NCI-H1436 (cell line): Measurements from ENCODE around the gene ACOD1.
"Not testable (repeated sequence)": the region's sequence is repeated elsewhere in the genome, so short reads cannot be mapped to it uniquely, and the experiment has no call there.

Experiments used
- DNase-seq: peaks from one replicate; lab custom pipeline; 2025; lab: John Stamatoyannopoulos, UW

The ACOD1 gene

DNA sequence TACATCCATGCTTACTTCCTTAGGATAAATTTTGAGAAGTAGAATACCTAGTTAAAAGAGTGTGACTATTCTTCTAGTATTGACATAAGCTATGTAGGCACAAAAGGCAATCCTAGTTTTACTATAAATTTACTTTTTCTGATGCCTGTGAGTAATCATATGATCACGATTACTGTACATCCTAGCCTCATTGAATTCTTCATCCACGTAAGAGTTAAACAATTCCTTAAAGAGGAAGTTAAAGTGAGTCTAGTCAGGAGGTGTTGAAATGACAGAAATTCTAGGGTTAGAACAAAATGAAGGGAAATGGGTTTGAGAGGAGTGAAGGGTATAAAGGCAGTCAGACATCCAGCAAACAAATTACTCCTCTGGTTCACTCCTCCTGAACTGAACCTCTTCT lies at the start of gene ACOD1:
TSS of gene ACOD1 (plus strand) at position 363 of the 400 bp plus-strand sequence. CDS start 48 bp downstream, outside the sequence.
- no peak for DNase-seq

- DNase-seq = not testable (repeated sequence)
These were observed 49.2 kb upstream of the ACOD1 start for GRCh38 chr13:76899066-76899465.

DNA sequence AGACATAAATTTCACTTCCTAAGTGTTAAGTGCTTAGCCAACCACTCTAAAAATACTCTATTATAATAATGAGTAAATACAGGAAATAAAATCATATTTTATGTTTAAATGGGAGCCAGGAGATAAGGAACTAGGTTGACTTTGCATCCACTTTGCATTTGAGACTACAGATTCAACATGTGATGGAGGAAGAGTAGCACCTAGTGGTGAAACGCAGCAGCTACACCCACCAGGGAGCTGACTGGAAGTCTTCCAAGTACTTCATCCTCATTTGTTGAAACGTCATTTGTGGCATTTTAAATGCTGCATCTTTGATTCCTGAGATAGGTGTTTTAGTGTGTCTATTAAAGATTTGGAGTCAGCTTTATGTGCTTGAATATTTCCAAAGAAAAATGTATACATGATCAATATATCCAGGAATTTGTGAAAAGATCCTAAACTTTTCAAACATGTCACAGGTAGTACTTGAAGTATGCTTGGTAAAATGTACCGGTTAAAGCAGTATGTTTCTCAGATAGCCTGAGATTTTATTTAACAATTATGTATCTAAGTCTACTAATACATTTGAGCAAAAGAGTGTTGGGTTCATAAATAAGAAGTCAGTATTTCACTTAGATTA lies 44.7 kb upstream of the ACOD1 start:
- DNase-seq = peak; percentile 49

- DNase-seq = no peak
These were observed 43.8 kb upstream of the ACOD1 start for GRCh38 chr13:76904507-76904906.

- DNase-seq = no peak
These were observed 35.8 kb upstream of the ACOD1 start for GRCh38 chr13:76912476-76912875.

DNA sequence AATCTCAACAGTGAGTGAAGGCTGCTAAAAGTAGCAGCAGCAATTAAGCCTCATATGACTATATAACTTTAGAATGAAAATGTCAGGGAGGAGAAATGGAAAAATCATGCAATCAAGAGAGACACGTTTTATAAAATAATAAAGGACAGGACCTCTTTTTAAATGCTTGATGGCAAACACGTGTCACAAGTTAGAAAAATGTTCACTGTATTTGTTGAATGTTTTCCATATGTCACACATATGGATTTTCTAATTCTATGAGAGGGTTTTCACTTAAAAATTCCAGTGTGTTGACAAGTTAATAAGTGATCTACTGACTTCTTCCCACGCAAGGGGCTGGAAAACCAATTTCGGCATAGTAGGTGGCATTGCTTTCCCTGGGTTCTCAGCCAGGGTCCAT lies 34.4 kb upstream of the ACOD1 start:
- DNase-seq = no peak

GRCh38 chr13:76917095-76917494 lies 31.2 kb upstream of the ACOD1 start:
- DNase-seq = no peak

- DNase-seq = not testable (repeated sequence)
These were observed 30.4 kb upstream of the ACOD1 start for GRCh38 chr13:76917755-76918481.

GRCh38 chr13:76921516-76921915 lies 26.8 kb upstream of the ACOD1 start:
- DNase-seq = no peak

GRCh38 chr13:76925115-76925514 lies 23.2 kb upstream of the ACOD1 start:
- no peak for DNase-seq

DNA sequence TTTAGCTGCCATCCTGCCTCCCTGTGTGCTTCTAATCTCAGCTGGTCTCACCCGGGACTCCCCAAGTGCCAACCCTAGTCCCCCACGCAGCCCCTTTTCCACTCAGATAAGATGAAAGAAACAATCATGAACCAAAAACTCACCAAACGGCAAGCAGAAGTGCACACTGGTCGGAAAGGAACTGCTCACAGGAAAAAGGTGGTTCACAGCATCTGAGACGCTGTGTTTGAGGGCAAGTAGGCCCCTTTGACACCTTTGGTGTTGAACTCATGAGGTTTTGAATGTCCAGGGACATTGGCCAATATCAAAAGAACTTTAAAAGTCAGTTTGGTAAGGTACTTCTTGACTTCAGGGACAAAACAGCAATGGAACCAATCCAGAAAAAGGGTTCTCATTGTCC lies 20.4 kb upstream of the ACOD1 start:
- DNase-seq = no peak

GRCh38 chr13:76928456-76928855 lies 19.9 kb upstream of the ACOD1 start:
- no peak for DNase-seq

GRCh38 chr13:76929320-76929719 lies 19.0 kb upstream of the ACOD1 start:
- no peak for DNase-seq

DNA sequence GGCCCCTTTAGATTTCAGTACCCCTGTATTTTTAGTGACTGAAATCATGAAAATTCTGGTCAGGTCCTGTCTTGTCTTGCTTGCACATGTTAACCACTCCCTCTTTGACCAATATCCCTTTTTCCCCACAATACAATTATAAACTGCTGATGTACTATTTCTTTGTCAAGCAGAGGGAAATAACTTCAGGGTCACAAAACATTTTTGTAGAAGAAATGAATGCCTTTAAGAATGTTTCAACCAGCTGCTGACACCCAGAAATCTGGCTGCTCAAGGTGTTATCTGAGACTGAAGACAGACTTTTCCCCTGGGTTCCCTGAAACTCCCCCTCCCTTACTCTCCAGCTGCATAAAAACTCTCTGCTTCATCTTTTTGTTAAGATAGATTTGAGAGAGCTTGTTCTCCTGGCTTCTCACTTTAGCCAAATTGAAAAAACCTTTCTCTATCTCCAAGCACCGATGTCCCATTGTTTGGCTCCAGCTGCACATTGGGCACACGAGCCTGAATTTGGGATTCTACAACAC lies 18.4 kb upstream of the ACOD1 start:
- DNase-seq = no peak

- no peak for DNase-seq
These were observed 16.2 kb upstream of the ACOD1 start for GRCh38 chr13:76932076-76932475.

DNA sequence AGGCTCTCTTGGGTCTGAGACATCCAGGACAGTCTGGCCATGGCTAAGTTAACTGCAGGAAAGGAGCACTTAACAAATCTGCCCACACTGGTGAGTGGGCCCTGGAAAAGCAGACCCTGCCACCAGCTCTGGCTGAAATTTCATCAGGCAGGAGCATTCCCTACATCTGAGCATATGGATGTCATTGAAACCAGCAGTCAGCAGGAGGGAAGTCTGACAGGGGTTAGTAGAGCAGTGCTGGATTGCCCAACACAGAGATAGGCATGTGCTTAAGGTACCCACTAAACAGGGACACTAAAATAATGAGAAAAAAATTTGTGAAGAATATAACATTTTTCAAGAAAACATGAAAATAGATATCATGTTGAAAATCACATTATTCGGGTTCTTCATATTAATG lies 13.6 kb upstream of the ACOD1 start:
- no peak for DNase-seq

DNA sequence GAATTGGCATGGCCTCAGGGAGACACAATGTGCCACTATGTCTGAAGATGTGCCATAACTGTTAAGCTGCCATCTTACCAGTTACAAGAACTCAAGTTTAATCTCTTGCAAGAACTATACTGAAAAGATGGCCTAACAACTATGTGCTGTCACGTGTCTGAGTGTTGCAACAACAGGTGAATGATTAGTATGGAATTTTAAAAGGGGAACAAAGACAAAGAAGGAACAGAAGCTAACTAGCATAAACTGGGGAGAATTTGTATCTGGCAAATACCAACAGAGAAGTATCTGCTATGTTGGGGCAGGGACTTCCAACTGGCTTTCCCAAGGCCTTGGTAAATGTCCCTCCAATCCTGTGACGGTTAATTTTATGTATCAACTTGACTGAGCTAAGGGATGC lies 11.5 kb upstream of the ACOD1 start:
- no peak for DNase-seq

DNA sequence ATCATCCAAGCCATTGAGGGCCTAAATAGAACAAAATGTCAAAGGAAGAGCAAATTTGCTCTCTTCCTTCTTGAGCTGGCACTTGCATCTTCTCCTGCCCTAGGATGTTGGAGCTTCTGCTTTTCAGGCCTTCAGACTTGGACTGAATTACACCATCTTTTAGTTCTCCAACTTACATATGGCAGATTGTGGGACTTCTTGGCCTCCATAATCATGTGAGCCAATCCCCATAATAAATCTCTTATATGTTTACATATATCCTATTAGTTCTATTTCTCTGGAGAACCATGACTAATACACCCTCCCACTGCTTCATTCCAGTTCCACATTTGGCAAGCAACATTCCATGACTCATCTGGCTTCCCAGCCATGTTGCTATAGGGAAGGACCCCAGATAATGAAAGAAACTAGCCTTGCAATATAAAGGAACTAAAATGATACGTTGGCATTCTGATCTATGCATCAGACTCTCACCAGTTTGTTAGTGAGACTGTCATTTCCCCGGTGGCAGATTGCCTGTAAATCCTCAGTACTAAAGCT lies 11.0 kb upstream of the ACOD1 start:
- no peak for DNase-seq

DNA sequence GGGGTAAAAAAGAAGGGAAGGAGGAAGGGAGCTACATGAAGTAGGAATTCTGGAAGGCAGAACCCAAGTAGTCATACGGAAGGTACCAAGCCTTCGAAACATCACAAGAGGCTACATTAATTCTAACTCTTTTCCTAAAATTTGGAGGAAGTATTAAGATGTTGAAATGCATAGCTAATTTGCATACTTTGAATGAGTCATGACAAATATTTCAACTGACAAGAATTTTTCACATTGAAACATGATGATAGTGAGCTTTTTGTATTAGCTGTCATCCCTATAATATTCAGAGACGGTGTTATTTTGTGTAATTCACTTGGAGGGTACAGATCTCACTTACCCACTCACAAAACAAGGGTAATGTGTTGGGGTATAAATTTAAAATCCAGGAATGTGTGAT lies 9.1 kb upstream of the ACOD1 start:
- DNase-seq = no peak

DNA sequence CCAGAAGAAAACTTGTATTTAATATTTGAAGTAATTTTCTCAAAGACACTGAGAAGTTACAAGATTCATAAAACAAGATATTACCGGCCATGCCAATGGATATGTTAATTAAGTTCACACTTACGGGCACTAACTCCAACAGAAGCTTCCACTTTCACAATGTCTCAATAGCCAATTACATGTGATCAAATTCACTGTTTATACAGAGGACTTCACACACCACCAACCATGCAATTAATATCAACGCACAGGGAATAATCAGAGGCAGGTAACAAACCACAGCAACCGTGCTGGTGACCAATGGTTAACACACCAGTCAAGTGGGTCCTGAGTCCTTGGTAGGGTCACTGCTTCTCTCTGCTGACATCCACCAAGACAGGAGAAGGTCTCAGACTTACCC lies 5.9 kb upstream of the ACOD1 start:
- no peak for DNase-seq

- no peak for DNase-seq
These were observed 4.7 kb upstream of the ACOD1 start for GRCh38 chr13:76943646-76944045.

- DNase-seq = no peak
These were observed 3.9 kb upstream of the ACOD1 start for GRCh38 chr13:76944456-76944855.

- DNase-seq = no peak
These were observed 1.8 kb downstream of the ACOD1 start for GRCh38 chr13:76950101-76950500.
